ENCODE data around the gene ZNF70.

- TF ChIP-seq CTCF (IDR thresholded peaks at IDR 0.05): no peak
- no peak for TF ChIP-seq EZH2 (IDR thresholded peaks at IDR 0.05; ENCODE audit: borderline replicate concordance, insufficient read depth, low read depth, low read length, poor library complexity, severe bottlenecking)
These were observed 24.1 kb upstream of the ZNF70 start for GRCh38 chr22:23774922-23775436.

Data from B cell (primary cell).